ENCODE results near the gene ADI1.

GRCh38 chr2:3520591-3520990 lies 1.3 kb upstream of the ADI1 start:
- TF ChIP-seq CTCF (IDR thresholded peaks at IDR 0.05): no peak
- no peak for TF ChIP-seq POLR2A (IDR thresholded peaks at IDR 0.05)

Measured in adrenal gland (tissue), 5 donors.